Endothelial cell of umbilical vein (primary cell): ENCODE measurements around the gene ATRNL1. TPM values are rescaled to one million over a fixed set of nuclear protein-coding genes. Genes with fewer than 3 reads are reported as not detected.

Source experiments
- BruUV-seq: library from RNA; stranded (reverse); fragments of 400-500 nt; replicated peaks from 2 replicates; lab custom pipeline; 2021; lab: Mats Ljungman, UMichigan
- CTCF ChIA-PET: fragments of 300-600, 350-600 bp; sonication (Branson Sonifier 250); formaldehyde crosslinking; loops from one replicate; lab custom pipeline; 2021; ENCODE audit warnings: antibody characterized with exemption, inconsistent platforms; lab: Charles Lee
- POLR2A ChIA-PET: fragments of 300-600, 350-600 bp; sonication (Branson Sonifier 250); formaldehyde crosslinking; loops from one replicate; lab custom pipeline; 2021; ENCODE audit warnings: antibody characterized with exemption, inconsistent platforms; lab: Charles Lee
- DNase-seq: peaks from one replicate; pipeline ENCODE4 v3.0.0-alpha.2; 2011; ENCODE audit warnings: low read depth, low spot score
- FAIRE-seq: peaks from 2 replicates; lab custom pipeline; 2011; peaks lifted over from hg19 to GRCh38; lab: Jason Lieb, UNC
- H2AFZ ChIP-seq: 2 replicates; pipeline ENCODE4 v1.6.0; 2012; ENCODE audit warnings: low read depth, low read length, control low read depth, inconsistent platforms
- H3K27ac ChIP-seq: 2 replicates; pipeline ENCODE4 v1.5.1; 2011; ENCODE audit warnings: low read depth, mild to moderate bottlenecking, control low read depth, low read length, moderate library complexity; ENCODE audit not compliant: insufficient read depth
- H3K27me3 ChIP-seq, 2 experiments: 2 replicates each; pipeline versions ENCODE4 v1.6.0 to v1.6.1; 2011; ENCODE audit warnings: low read length in 2 of 2, mixed read lengths in 1 of 2; ENCODE audit not compliant: control insufficient read depth in 2 of 2, insufficient read depth in 2 of 2
- H3K36me3 ChIP-seq, 2 experiments: 2 replicates in 1 of 2; 3 replicates in 1 of 2; pipeline ENCODE4 v1.5.1; 2011; ENCODE audit warnings: low read length in 2 of 2, mild to moderate bottlenecking in 1 of 2, moderate library complexity in 1 of 2; ENCODE audit not compliant: control insufficient read depth in 2 of 2, insufficient read depth in 2 of 2; ENCODE audit errors: extremely low read depth in 1 of 2
- H3K4me1 ChIP-seq: 3 replicates; pipeline ENCODE4 v1.5.1; 2011; ENCODE audit warnings: mild to moderate bottlenecking, low read length; ENCODE audit not compliant: control insufficient read depth, insufficient read depth; ENCODE audit errors: extremely low read depth
- H3K4me2 ChIP-seq: 2 replicates; pipeline ENCODE4 v1.6.1; 2011; ENCODE audit warnings: low read length, control low read depth, mixed read lengths; ENCODE audit not compliant: insufficient read depth
- H3K4me3 ChIP-seq, 3 experiments: fragments of 200-600 bp in 1 of 3; sonication (generic), shearing (Covaris generic) in 1 of 3; replicated peaks in 1 of 3; 2 replicates each; pipeline ENCODE4 v1.5.1; 2011 to 2016; ENCODE audit warnings: control low read depth in 3 of 3, low read length in 3 of 3, mild to moderate bottlenecking in 2 of 3, inconsistent platforms in 1 of 3, low read depth in 1 of 3, moderate library complexity in 1 of 3; ENCODE audit not compliant: insufficient read depth in 1 of 3
- H3K79me2 ChIP-seq: 2 replicates; pipeline ENCODE4 v1.6.0; 2012; ENCODE audit warnings: low read length, inconsistent platforms; ENCODE audit not compliant: control insufficient read depth, insufficient read depth
- H3K9ac ChIP-seq: replicated peaks from 2 replicates; pipeline ENCODE3; 2011; ENCODE audit warnings: low read length, control low read depth; ENCODE audit not compliant: insufficient read depth; ENCODE audit errors: extremely low read depth
- H3K9me1 ChIP-seq: replicated peaks from 3 replicates; pipeline ENCODE4 v1.6.0; 2011; ENCODE audit warnings: mild to moderate bottlenecking, low read length; ENCODE audit not compliant: control insufficient read depth, insufficient read depth; ENCODE audit errors: extremely low read depth
- H3K9me3 ChIP-seq: replicated peaks from 2 replicates; pipeline ENCODE4 v1.5.1; 2012; ENCODE audit warnings: low read length, inconsistent platforms; ENCODE audit not compliant: control insufficient read depth, insufficient read depth
- H4K20me1 ChIP-seq: replicated peaks from 2 replicates; pipeline ENCODE3; 2011; ENCODE audit warnings: mild to moderate bottlenecking, low read length; ENCODE audit not compliant: control insufficient read depth, insufficient read depth; ENCODE audit errors: extremely low read depth
- EZH2 ChIP-seq: IDR thresholded peaks from 2 replicates; pipeline ENCODE4 v1.6.1; 2012; ENCODE audit warnings: borderline replicate concordance, low read depth, mild to moderate bottlenecking, moderate library complexity, low read length, inconsistent platforms; ENCODE audit not compliant: severe bottlenecking
- FOS ChIP-seq: IDR thresholded peaks from 2 replicates; pipeline ENCODE4 v1.6.1; 2011; ENCODE audit warnings: mild to moderate bottlenecking, low read length, moderate library complexity, borderline replicate concordance; ENCODE audit not compliant: insufficient read depth
- GATA2 ChIP-seq: IDR thresholded peaks from 2 replicates; pipeline ENCODE4 v1.7.0; 2011; ENCODE audit warnings: low read depth, mild to moderate bottlenecking, moderate library complexity, mixed read lengths, low read length; ENCODE audit not compliant: insufficient read length, insufficient read depth
- JUN ChIP-seq: IDR thresholded peaks from 2 replicates; pipeline ENCODE4 v1.6.1; 2011; ENCODE audit warnings: borderline replicate concordance, low read depth; ENCODE audit not compliant: insufficient read length, insufficient read depth
- POLR2A ChIP-seq: IDR thresholded peaks from 2 replicates; pipeline ENCODE4 v1.6.1; 2012; ENCODE audit warnings: low read depth, mild to moderate bottlenecking, control low read depth, low read length
- dilution Hi-C: fragments of 300-500 bp; cut with MboI; formaldehyde crosslinking; loops from one replicate; pipeline ENCODE4 v1.15.0; 2019; ENCODE audit warnings: low sequenced_read_pairs; ENCODE audit not compliant: extremely low pct_ligation_motif_present
- intact Hi-C: fragments of 100-400 bp; cut with micrococcal nuclease; formaldehyde crosslinking; loops from one replicate; pipeline ENCODE4 v1.10.0; 2022
- polyA plus RNA-seq, 4 experiments: library from polyadenylated mRNA; depleted of rRNA in 3 of 4; stranded (reverse) in 3 of 4; unstranded in 1 of 4; fragments of >200 nt; gene quantifications; 2 replicates each; pipeline versions ENCODE4 v1.2.1 to v1.2.3, GENCODE V29; 2011 to 2012; ENCODE audit warnings: missing spikeins in 1 of 4
- total RNA-seq: library from RNA; stranded (reverse); gene quantifications from 2 replicates; pipeline ENCODE4 v1.2.3, GENCODE V29; 2021
- TF ChIP-seq, protein P1 (sequence below), 2 donors: IDR thresholded peaks; 1 replicate in 1 of 2; 2 replicates in 1 of 2; pipeline ENCODE4 v1.5.1; 2011; ENCODE audit warnings: low read length in 2 of 2, mild to moderate bottlenecking in 2 of 2, moderate library complexity in 2 of 2, control low read depth in 1 of 2, inconsistent platforms in 1 of 2, low read depth in 1 of 2; ENCODE audit not compliant: insufficient read depth in 1 of 2; ENCODE audit errors: extremely low read depth in 1 of 2
- TF ChIP-seq, protein P2 (sequence below): IDR thresholded peaks from 2 replicates; pipeline ENCODE4 v1.6.1; 2011; ENCODE audit not compliant: insufficient read depth, insufficient read length

The ATRNL1 gene
- total and polyA plus RNA-seq, 2 donors (not counting 3 experiments of a cell fraction or from before 2014, with no cell fraction given), result not detected

DNA sequence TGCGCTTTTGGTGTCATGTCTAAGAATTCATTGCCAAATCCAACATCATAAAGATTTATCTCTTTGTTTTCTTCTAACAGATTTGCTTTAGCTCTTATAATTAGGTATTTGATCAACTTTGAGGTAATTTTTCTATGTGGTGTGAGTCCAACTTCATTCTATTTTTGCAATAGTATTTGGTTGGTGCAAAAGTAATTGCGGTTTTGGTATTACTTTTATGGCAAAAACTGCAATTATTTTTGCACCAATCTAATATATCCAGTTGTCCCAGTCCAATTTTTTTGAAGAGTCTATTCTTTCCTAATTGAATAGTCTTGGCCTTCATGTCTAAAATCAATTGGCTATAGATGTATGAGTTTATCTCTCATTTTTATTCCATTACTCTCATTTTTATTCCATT, 535.5 kb downstream of the ATRNL1 start:
- dilution Hi-C loops, result no loop called here
- CTCF ChIA-PET, result no interaction called here

More for the DNA sequence above, 535.5 kb downstream of the ATRNL1 start:
- H3K4me1 ChIP-seq, result no peaks in the 10 kb centered on the region
- no peaks in the 10 kb centered on the region for H3K79me2 ChIP-seq
- H3K36me3 ChIP-seq, result no peaks in the 10 kb centered on the region
- H3K4me3 ChIP-seq, result no peak overlapping the region
- no peaks in the 10 kb centered on the region for H3K27me3 ChIP-seq
- no peak overlapping the region for H3K4me2 ChIP-seq
- H3K9me1 ChIP-seq, result no peaks in the 10 kb centered on the region
- DNase-seq (no peak), FAIRE-seq (no peak)
- H3K27ac ChIP-seq, result no peak overlapping the region
- H2AFZ ChIP-seq, result no peak overlapping the region
- no peaks in the 10 kb centered on the region for H3K9me3 ChIP-seq
- TF ChIP-seq GATA2 (no peak), FOS (no peak), JUN (no peak), POLR2A (no peak), EZH2 (no peak)
- TF ChIP-seq, protein P1, sequence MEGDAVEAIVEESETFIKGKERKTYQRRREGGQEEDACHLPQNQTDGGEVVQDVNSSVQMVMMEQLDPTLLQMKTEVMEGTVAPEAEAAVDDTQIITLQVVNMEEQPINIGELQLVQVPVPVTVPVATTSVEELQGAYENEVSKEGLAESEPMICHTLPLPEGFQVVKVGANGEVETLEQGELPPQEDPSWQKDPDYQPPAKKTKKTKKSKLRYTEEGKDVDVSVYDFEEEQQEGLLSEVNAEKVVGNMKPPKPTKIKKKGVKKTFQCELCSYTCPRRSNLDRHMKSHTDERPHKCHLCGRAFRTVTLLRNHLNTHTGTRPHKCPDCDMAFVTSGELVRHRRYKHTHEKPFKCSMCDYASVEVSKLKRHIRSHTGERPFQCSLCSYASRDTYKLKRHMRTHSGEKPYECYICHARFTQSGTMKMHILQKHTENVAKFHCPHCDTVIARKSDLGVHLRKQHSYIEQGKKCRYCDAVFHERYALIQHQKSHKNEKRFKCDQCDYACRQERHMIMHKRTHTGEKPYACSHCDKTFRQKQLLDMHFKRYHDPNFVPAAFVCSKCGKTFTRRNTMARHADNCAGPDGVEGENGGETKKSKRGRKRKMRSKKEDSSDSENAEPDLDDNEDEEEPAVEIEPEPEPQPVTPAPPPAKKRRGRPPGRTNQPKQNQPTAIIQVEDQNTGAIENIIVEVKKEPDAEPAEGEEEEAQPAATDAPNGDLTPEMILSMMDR (IDR thresholded peaks at IDR 0.05; ENCODE audit: extremely low read depth in 1 of 2, insufficient read depth in 1 of 2, low read depth in 1 of 2, low read length in 2 of 2), result no peak
- TF ChIP-seq, protein P2, sequence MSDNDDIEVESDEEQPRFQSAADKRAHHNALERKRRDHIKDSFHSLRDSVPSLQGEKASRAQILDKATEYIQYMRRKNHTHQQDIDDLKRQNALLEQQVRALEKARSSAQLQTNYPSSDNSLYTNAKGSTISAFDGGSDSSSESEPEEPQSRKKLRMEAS, result no peak
- BruUV-seq, result no TSS peak
- POLR2A ChIA-PET, result no interaction called here
- no peaks in the 10 kb centered on the region for H4K20me1 ChIP-seq
- no peak overlapping the region for H3K9ac ChIP-seq
- intact Hi-C loops, result no loop called here
